22Rv1 (cell line): ENCODE data around the gene COL16A1.

ENCODE experiments used
- H3K27ac ChIP-seq: fragments of 450-650 bp; 2 replicates; pipeline ENCODE4 v1.5.1; 2017
- CTCF ChIP-seq: fragments of 450-650 bp; IDR thresholded peaks from 2 replicates; pipeline ENCODE4 v1.5.1; 2017; ENCODE audit warnings: mild to moderate bottlenecking
- ZFX ChIP-seq: fragments of 450-650 bp; IDR thresholded peaks from 2 replicates; pipeline ENCODE4 v1.6.1; 2017; ENCODE audit warnings: antibody characterized with exemption, borderline replicate concordance

COL16A1 gene

DNA sequence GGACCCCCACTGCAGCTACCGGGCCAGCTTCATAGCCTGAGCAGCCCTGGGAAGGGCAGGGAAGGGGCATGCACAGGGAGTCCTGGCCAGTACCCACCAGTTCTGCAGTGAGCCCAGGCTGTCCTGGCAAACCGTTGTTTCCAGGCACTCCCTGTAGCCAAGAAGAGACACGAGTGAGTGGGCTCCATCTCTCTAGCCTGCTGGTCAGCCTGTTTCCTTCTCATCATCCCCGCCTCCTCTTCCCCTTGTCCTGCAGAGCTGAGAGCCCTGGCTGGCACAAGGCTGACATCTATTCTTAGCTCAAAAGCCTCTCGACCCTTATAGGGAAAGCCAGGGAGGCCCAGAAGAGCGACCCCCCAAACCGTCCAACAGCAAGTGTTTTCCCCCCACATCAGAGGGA, 28.7 kb downstream of the COL16A1 start:
- TF ChIP-seq CTCF = no peak
- TF ChIP-seq ZFX = no peak
- no peak overlapping the region for H3K27ac ChIP-seq

DNA sequence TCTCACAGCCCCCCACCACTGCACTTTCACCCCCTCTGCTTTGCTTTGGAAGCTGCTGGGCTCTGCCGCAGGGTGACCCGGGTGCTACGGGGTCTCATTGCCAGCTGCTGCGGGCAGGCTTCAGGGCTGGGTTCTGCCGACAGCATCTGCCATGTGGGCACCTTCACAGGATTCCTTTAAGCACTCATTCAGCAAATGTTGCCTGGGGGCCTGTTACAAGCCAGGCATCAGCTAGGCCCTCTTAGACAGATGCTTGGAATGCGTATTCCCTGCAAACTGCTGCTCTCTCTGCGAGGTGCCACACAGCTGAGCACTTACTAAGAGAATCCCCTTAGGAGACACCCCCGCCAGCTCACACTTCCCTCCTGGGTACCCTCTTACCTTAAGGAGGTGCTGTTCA, 29.2 kb downstream of the COL16A1 start:
- no peak overlapping the region for H3K27ac ChIP-seq
- TF ChIP-seq ZFX (no peak), CTCF (no peak)

GRCh38 chr1:31673433-31673832, 30.4 kb downstream of the COL16A1 start:
- TF ChIP-seq CTCF = no peak
- TF ChIP-seq ZFX = no peak
- no peak overlapping the region for H3K27ac ChIP-seq

- H3K27ac ChIP-seq = no peak overlapping the region
- no peak for TF ChIP-seq ZFX
- no peak for TF ChIP-seq CTCF
These were observed 30.8 kb downstream of the COL16A1 start for GRCh38 chr1:31672986-31673385.

DNA sequence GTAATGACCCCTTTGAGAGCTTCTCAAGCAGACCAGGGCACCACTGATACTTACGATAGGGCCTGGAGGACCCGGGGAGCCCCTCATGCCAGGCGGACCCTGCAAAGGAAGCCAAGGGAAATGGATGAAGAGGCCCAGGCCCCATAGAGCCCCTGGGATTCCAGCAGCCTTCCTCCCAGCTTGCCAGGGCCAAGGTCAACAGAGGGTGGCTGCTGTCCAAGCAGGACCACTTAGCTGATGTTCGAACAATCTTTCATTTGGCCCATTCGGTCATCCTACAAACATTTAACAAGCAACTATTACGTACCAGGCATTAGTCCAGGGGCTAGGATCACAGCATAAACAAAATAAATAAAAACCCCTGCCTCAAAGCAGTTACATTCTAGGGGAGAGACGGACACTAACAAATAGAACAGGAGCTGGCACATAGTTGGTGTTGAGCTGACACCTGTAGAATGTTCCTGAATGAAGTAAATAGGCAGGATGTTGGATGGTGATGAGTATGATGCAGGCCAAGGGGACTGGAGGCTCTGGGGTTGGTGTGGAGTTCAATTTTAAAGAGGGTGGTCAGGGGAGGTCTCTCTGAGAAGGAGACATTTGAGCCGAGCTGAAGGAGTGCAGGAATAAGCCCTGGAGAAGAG, 32.1 kb downstream of the COL16A1 start:
- no peak overlapping the region for H3K27ac ChIP-seq
- TF ChIP-seq ZFX = no peak
- no peak for TF ChIP-seq CTCF

DNA sequence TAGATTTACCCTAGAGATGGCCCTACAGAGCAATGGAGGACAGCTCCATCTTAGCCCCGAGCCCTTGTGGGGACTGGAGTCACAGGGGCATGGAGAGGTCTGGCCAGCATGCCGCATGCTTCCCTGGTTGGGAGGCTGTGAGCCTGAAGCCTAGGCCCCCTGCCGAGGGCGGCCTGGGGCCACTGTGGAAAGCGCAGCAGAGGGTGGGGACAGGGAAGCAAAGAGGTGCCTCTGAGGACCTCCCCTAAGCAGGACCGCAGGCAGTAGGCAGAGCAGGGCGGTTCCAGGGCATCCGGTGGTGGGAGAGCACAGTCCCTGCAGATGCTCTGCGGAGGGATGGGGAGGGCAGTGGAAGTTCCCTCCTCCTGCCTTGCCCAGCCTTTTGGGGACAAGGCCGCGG, 32.7 kb downstream of the COL16A1 start:
- no peak for TF ChIP-seq ZFX
- TF ChIP-seq CTCF = no peak

GRCh38 chr1:31670593-31670964, 33.2 kb downstream of the COL16A1 start:
- TF ChIP-seq CTCF (no peak), ZFX (no peak)
- no peak overlapping the region for H3K27ac ChIP-seq

More for the DNA sequence above, 32.7 kb downstream of the COL16A1 start:
- no peak overlapping the region for H3K27ac ChIP-seq
